K562 (cell line): Measurements from ENCODE around the gene ZDHHC18. TPM values are rescaled to one million over a fixed set of nuclear protein-coding genes. Genes with fewer than 3 reads are reported as not detected.

Source experiments
- ATAC-seq: fragments of 200-7000 bp; cut with Tn5 transposase; 3 replicates; pipeline ENCODE4 v1.9.1; 2020; ENCODE audit warnings: moderate library complexity
- BruUV-seq: library from RNA; stranded (reverse); fragments of 400-500 nt; replicated peaks from 2 replicates; lab custom pipeline; 2021; lab: Mats Ljungman, UMichigan
- CTCF ChIA-PET: fragments of 300-600 bp; formaldehyde crosslinking; extraction: SDS; loops from one replicate; lab custom pipeline; 2021; ENCODE audit warnings: low intra/inter-chr PET ratio; lab: Yijun Ruan, JAX
- POLR2A ChIA-PET: fragments of 300-600, 350-650 bp; sonication (Branson Sonifier 250); formaldehyde crosslinking; extraction: SDS; loops from one replicate; lab custom pipeline; 2021; ENCODE audit warnings: antibody characterized with exemption, inconsistent platforms; lab: Yijun Ruan, JAX
- DNase-seq, 4 experiments: peaks; one replicate each; pipeline versions ENCODE4 v3.0.0 to v3.0.0-alpha.2; 2011 to 2018; ENCODE audit warnings: low spot score in 3 of 4, mixed read lengths in 3 of 4; ENCODE audit errors: extremely low read depth in 1 of 4
- FAIRE-seq: peaks from 2 replicates; lab custom pipeline; 2011; peaks lifted over from hg19 to GRCh38; lab: Jason Lieb, UNC
- H2AFZ ChIP-seq: 2 replicates; pipeline ENCODE4 v1.6.0; 2011; ENCODE audit warnings: low read depth, low read length, control low read depth, inconsistent platforms
- H3K27ac ChIP-seq: fragments of 200-600 bp; 3 replicates; pipeline ENCODE4 v1.8.0; 2011; ENCODE audit warnings: low read depth, mild to moderate bottlenecking, control low read depth, inconsistent platforms, low read length, moderate library complexity, mixed read lengths; ENCODE audit errors: extremely low read depth
- H3K27me3 ChIP-seq, 2 experiments: fragments of 300-600 bp in 1 of 2; 2 replicates in 1 of 2; 3 replicates in 1 of 2; pipeline versions ENCODE4 v1.6.0 to v1.8.0; 2011; ENCODE audit warnings: inconsistent platforms in 2 of 2, low read length in 2 of 2, mild to moderate bottlenecking in 1 of 2, mixed read lengths in 1 of 2, moderate library complexity in 1 of 2; ENCODE audit not compliant: control insufficient read depth in 2 of 2, insufficient read depth in 2 of 2
- H3K36me3 ChIP-seq: fragments of 300-600 bp; 3 replicates; pipeline ENCODE4 v1.8.0; 2011; ENCODE audit warnings: mild to moderate bottlenecking, low read length, inconsistent platforms; ENCODE audit not compliant: control insufficient read depth, insufficient read depth
- H3K4me1 ChIP-seq, 2 experiments: fragments of 200-600 bp in 1 of 2; replicated peaks in 1 of 2; 2 replicates in 1 of 2; 3 replicates in 1 of 2; pipeline versions ENCODE4 v1.5.1 to v1.8.0; 2011; ENCODE audit warnings: inconsistent platforms in 2 of 2, low read length in 2 of 2, mild to moderate bottlenecking in 1 of 2, mixed read lengths in 1 of 2, moderate library complexity in 1 of 2; ENCODE audit not compliant: control insufficient read depth in 2 of 2, insufficient read depth in 2 of 2
- H3K4me2 ChIP-seq: 2 replicates; pipeline ENCODE4 v1.6.1; 2011; ENCODE audit warnings: low read length, control low read depth, inconsistent platforms, mixed read lengths; ENCODE audit not compliant: insufficient read depth
- H3K4me3 ChIP-seq: fragments of 200-600 bp; sonication (generic), shearing (Covaris generic); 2 replicates; pipeline ENCODE4 v1.5.1; 2016; ENCODE audit warnings: control low read depth, inconsistent platforms
- H3K79me2 ChIP-seq: fragments of 200-600 bp; 3 replicates; pipeline ENCODE4 v1.8.0; 2011; ENCODE audit warnings: low read length, inconsistent platforms; ENCODE audit not compliant: control insufficient read depth, insufficient read depth
- H3K9ac ChIP-seq, 2 experiments: 2 replicates each; pipeline versions ENCODE4 v1.6.0 to v1.6.1; 2011; ENCODE audit warnings: low read depth in 2 of 2, low read length in 2 of 2, control low read depth in 1 of 2, inconsistent platforms in 1 of 2, mild to moderate bottlenecking in 1 of 2, mixed read lengths in 1 of 2; ENCODE audit not compliant: insufficient read depth in 1 of 2
- H3K9me1 ChIP-seq: one replicate; pipeline ENCODE4 v1.6.0; 2011; ENCODE audit warnings: inconsistent platforms, mild to moderate bottlenecking, low read length, moderate library complexity; ENCODE audit not compliant: control insufficient read depth, insufficient read depth
- H3K9me3 ChIP-seq: replicated peaks from 2 replicates; pipeline ENCODE4 v1.5.1; 2011; ENCODE audit warnings: low read depth, low read length, inconsistent platforms; ENCODE audit not compliant: control insufficient read depth, insufficient read depth
- H4K20me1 ChIP-seq: replicated peaks from 2 replicates; pipeline ENCODE4 v1.6.1; 2011; ENCODE audit warnings: low read length, inconsistent platforms, mixed read lengths; ENCODE audit not compliant: control insufficient read depth, insufficient read depth
- KDM5B ChIP-seq: fragments of 200-600 bp; sonication (generic); IDR thresholded peaks from 2 replicates; pipeline ENCODE4 v1.6.1; 2012; ENCODE audit warnings: low read depth, mild to moderate bottlenecking, moderate library complexity, low read length, control low read depth, inconsistent platforms; ENCODE audit not compliant: insufficient replicate concordance
- ZBTB1 ChIP-seq: sonication (generic); formaldehyde crosslinking; IDR thresholded peaks from 2 replicates; pipeline ENCODE4 v1.8.1; 2023; ENCODE audit warnings: missing genetic modification reagents, low read depth, mild to moderate bottlenecking, borderline replicate concordance
- ZFX ChIP-seq: sonication (generic); formaldehyde crosslinking; IDR thresholded peaks from 2 replicates; pipeline ENCODE4 v1.8.0; 2022; ENCODE audit warnings: mild to moderate bottlenecking, missing genetic modification reagents, moderate library complexity
- WGBS: fragments of 100-300 bp; shearing (Covaris generic); methylation state at CpG from one replicate; pipeline ENCODE4 v1.1.6; 2016; ENCODE audit warnings: low coverage, mixed read lengths; ENCODE audit not compliant: insufficient coverage; ENCODE audit errors: missing lambda C conversion rate; 5-methylcytosine and 5-hydroxymethylcytosine counted together
- in situ Hi-C: fragments of 300-500 bp; cut with MboI; formaldehyde crosslinking; loops from 4 replicates; pipeline ENCODE4 v1.15.0; 2018; ENCODE audit warnings: inconsistent platforms, mixed read lengths
- intact Hi-C: fragments of 100-400 bp; cut with micrococcal nuclease; formaldehyde crosslinking; loops from 2 replicates; pipeline ENCODE4 v1.14.2; 2022
- polyA plus RNA-seq, 8 experiments: library from polyadenylated mRNA; depleted of rRNA in 4 of 8; stranded (reverse) in 5 of 8; unstranded in 3 of 8; fragments of >200 nt; fragmentation: Nextera tagmentation in 2 of 8; fragmentation: Illumina TruSeq in 1 of 8; extraction: Ambion mirVana in 2 of 8; extraction: Trizol in 1 of 8; gene quantifications; 2 replicates each; pipeline versions ENCODE4 v1.2.1 to v1.2.3, GENCODE V29; 2011 to 2014; ENCODE audit warnings: inconsistent platforms in 1 of 8, missing spikeins in 1 of 8
- total RNA-seq, 7 experiments: library from RNA; depleted of rRNA in 6 of 7; stranded (reverse); fragments of >200 nt in 6 of 7; fragmentation: Illumina TruSeq in 2 of 7; extraction: Trizol in 2 of 7; gene quantifications; 2 replicates each; pipeline versions ENCODE4 v1.2.1 to v1.2.3, GENCODE V29; 2011 to 2021; ENCODE audit warnings: low replicate concordance in 1 of 7
- TF ChIP-seq, protein P1 (sequence below): fragments of 450-650 bp; IDR thresholded peaks from 2 replicates; pipeline ENCODE4 v1.6.1; 2016; ENCODE audit warnings: mild to moderate bottlenecking, moderate library complexity
- TF ChIP-seq, protein P2 (sequence below): sonication (generic); IDR thresholded peaks from 2 replicates; pipeline ENCODE4 v1.6.1; 2016
- TF ChIP-seq, protein P3 (sequence below): fragments of 250-450 bp; sonication (Bioruptor Pico); IDR thresholded peaks from 2 replicates; pipeline ENCODE4 v1.5.0; 2022; ENCODE audit warnings: mild to moderate bottlenecking

Gene ZDHHC18
- total and polyA plus RNA-seq, 9 of the 15 experiments (the other 6 are each of a cell fraction or from before 2014, with no cell fraction given), result 0.42 to 35.6 (median 15.8) TPM

DNA sequence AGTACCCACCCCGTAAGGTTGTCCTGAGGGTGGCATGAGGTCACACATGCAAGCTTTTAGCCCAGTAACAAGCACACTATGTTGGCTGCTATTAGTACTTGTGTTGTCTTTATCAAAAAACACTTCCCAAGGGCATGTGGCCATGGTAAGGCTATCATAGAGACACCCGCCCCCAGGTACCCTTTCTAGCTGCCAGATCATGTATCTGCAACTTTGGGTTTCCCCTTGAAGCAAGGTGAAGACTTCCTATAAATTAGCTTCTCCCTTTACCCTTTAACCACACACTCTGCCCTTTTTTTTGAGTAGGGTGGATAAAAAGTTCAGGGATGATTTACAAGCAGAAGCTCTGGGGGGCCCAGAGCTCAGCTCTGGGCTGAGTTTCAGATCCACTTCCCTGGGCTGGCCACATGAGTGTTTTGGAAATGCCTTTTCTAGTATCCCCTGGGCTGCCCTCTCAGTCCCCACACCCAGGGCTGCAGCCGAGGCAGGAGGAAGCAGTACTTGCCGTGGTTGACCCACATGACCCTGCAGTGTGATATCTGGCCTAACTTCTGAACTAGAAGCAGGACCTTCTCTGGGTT, 2.0 kb downstream of the ZDHHC18 start:
- intact Hi-C loops (no loop called here), in situ Hi-C loops (no loop called here)
- H3K36me3 ChIP-seq, result peaks cover 49% of the 10 kb centered on the region
- no peak overlapping the region; the same call in 1 of the 2 replicates for H3K4me3 ChIP-seq
- CTCF ChIA-PET, result no interaction called here
- DNase-seq (peak in 3 of 4 experiments; percentile 23 to 76 (median 54)), FAIRE-seq (peak; percentile 91), ATAC-seq (peak; percentile 58)
- H3K9me3 ChIP-seq, result no peaks in the 10 kb centered on the region
- 31% methylated on average over 4 of the region's 4 CpGs for WGBS
- no peak overlapping the region for H2AFZ ChIP-seq
- no TSS peak for BruUV-seq
- TF ChIP-seq KDM5B (peak; percentile 33), ZBTB1 (CRISPR knock-in tag) (no peak), ZFX (CRISPR knock-in tag) (peak; percentile 33; the same call in 1 of the 2 replicates)
- TF ChIP-seq, protein P1, sequence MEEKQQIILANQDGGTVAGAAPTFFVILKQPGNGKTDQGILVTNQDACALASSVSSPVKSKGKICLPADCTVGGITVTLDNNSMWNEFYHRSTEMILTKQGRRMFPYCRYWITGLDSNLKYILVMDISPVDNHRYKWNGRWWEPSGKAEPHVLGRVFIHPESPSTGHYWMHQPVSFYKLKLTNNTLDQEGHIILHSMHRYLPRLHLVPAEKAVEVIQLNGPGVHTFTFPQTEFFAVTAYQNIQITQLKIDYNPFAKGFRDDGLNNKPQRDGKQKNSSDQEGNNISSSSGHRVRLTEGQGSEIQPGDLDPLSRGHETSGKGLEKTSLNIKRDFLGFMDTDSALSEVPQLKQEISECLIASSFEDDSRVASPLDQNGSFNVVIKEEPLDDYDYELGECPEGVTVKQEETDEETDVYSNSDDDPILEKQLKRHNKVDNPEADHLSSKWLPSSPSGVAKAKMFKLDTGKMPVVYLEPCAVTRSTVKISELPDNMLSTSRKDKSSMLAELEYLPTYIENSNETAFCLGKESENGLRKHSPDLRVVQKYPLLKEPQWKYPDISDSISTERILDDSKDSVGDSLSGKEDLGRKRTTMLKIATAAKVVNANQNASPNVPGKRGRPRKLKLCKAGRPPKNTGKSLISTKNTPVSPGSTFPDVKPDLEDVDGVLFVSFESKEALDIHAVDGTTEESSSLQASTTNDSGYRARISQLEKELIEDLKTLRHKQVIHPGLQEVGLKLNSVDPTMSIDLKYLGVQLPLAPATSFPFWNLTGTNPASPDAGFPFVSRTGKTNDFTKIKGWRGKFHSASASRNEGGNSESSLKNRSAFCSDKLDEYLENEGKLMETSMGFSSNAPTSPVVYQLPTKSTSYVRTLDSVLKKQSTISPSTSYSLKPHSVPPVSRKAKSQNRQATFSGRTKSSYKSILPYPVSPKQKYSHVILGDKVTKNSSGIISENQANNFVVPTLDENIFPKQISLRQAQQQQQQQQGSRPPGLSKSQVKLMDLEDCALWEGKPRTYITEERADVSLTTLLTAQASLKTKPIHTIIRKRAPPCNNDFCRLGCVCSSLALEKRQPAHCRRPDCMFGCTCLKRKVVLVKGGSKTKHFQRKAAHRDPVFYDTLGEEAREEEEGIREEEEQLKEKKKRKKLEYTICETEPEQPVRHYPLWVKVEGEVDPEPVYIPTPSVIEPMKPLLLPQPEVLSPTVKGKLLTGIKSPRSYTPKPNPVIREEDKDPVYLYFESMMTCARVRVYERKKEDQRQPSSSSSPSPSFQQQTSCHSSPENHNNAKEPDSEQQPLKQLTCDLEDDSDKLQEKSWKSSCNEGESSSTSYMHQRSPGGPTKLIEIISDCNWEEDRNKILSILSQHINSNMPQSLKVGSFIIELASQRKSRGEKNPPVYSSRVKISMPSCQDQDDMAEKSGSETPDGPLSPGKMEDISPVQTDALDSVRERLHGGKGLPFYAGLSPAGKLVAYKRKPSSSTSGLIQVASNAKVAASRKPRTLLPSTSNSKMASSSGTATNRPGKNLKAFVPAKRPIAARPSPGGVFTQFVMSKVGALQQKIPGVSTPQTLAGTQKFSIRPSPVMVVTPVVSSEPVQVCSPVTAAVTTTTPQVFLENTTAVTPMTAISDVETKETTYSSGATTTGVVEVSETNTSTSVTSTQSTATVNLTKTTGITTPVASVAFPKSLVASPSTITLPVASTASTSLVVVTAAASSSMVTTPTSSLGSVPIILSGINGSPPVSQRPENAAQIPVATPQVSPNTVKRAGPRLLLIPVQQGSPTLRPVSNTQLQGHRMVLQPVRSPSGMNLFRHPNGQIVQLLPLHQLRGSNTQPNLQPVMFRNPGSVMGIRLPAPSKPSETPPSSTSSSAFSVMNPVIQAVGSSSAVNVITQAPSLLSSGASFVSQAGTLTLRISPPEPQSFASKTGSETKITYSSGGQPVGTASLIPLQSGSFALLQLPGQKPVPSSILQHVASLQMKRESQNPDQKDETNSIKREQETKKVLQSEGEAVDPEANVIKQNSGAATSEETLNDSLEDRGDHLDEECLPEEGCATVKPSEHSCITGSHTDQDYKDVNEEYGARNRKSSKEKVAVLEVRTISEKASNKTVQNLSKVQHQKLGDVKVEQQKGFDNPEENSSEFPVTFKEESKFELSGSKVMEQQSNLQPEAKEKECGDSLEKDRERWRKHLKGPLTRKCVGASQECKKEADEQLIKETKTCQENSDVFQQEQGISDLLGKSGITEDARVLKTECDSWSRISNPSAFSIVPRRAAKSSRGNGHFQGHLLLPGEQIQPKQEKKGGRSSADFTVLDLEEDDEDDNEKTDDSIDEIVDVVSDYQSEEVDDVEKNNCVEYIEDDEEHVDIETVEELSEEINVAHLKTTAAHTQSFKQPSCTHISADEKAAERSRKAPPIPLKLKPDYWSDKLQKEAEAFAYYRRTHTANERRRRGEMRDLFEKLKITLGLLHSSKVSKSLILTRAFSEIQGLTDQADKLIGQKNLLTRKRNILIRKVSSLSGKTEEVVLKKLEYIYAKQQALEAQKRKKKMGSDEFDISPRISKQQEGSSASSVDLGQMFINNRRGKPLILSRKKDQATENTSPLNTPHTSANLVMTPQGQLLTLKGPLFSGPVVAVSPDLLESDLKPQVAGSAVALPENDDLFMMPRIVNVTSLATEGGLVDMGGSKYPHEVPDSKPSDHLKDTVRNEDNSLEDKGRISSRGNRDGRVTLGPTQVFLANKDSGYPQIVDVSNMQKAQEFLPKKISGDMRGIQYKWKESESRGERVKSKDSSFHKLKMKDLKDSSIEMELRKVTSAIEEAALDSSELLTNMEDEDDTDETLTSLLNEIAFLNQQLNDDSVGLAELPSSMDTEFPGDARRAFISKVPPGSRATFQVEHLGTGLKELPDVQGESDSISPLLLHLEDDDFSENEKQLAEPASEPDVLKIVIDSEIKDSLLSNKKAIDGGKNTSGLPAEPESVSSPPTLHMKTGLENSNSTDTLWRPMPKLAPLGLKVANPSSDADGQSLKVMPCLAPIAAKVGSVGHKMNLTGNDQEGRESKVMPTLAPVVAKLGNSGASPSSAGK, result no peak
- TF ChIP-seq, protein P2, sequence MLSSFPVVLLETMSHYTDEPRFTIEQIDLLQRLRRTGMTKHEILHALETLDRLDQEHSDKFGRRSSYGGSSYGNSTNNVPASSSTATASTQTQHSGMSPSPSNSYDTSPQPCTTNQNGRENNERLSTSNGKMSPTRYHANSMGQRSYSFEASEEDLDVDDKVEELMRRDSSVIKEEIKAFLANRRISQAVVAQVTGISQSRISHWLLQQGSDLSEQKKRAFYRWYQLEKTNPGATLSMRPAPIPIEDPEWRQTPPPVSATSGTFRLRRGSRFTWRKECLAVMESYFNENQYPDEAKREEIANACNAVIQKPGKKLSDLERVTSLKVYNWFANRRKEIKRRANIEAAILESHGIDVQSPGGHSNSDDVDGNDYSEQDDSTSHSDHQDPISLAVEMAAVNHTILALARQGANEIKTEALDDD, result peak; percentile 91
- TF ChIP-seq, protein P3, sequence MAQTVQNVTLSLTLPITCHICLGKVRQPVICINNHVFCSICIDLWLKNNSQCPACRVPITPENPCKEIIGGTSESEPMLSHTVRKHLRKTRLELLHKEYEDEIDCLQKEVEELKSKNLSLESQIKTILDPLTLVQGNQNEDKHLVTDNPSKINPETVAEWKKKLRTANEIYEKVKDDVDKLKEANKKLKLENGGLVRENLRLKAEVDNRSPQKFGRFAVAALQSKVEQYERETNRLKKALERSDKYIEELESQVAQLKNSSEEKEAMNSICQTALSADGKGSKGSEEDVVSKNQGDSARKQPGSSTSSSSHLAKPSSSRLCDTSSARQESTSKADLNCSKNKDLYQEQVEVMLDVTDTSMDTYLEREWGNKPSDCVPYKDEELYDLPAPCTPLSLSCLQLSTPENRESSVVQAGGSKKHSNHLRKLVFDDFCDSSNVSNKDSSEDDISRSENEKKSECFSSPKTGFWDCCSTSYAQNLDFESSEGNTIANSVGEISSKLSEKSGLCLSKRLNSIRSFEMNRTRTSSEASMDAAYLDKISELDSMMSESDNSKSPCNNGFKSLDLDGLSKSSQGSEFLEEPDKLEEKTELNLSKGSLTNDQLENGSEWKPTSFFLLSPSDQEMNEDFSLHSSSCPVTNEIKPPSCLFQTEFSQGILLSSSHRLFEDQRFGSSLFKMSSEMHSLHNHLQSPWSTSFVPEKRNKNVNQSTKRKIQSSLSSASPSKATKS (CRISPR knock-in tag), result no peak
- peak overlapping the region; percentile 27 to 85 for H3K9ac ChIP-seq
- H3K27ac ChIP-seq, result peak overlapping the region; percentile 48; the same call in 2 of the 3 replicates
- H3K4me1 ChIP-seq, result peaks cover 42 to 44% of the 10 kb centered on the region in 2 experiments
- H3K27me3 ChIP-seq, result no peaks in the 10 kb centered on the region
- H3K4me2 ChIP-seq, result peak overlapping the region; percentile 70
- peaks cover 41% of the 10 kb centered on the region for H3K79me2 ChIP-seq
- H4K20me1 ChIP-seq, result peaks cover 16% of the 10 kb centered on the region; the same call in 1 of the 2 replicates
- POLR2A ChIA-PET, result interaction anchor here (0.6 to 2.2 kb wide), 12 partner anchors 10 to 357 kb away, joined by 3 to 7 read pairs (median 3); partner anchors contain the start of genes HMGN2 and NR0B2
- peaks cover 10% of the 10 kb centered on the region for H3K9me1 ChIP-seq
